SHP77 (cell line): ENCODE results near the gene PKDREJ.

Experiments
- DNase-seq, 2 experiments: peaks; one replicate each; lab custom pipeline; 2025; lab: John Stamatoyannopoulos, UW

PKDREJ gene

DNA sequence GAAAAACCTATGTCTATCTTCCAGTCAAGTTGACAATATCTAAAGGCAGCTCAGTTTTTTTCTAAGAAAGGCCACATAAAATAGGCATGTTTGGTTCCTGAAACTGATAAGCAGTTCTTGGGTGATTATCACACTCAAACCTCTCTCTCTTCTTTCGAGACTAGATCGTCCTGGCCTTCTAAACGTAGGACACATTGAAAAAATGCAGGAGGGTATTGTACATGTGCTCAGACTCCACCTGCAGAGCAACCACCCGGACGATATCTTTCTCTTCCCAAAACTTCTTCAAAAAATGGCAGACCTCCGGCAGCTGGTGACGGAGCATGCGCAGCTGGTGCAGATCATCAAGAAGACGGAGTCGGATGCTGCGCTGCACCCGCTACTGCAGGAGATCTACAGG is 28.2 kb downstream of the PKDREJ start:
- DNase-seq: no peak

DNA sequence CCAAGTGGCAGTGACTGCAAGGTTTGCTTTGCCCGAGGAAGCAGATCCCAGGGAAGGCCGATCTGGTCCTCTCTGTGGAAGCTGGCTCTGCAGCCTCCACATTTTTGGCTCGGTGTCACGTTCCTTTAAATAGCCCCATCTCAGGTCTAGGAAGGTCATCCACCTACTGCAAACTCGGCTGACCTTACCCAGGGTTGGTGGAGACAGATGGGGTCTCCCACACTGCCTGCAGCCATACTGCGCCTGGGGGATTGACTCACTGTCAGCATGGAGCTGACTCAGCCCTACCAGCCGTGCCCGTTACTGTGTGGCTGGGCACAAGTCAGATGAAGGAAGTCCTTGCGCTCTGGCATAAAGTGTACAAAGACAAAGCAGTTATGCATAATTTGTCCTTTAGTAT is 29.9 kb downstream of the PKDREJ start:
- peak in 1 of 2 experiments; percentile 14 for DNase-seq

DNA sequence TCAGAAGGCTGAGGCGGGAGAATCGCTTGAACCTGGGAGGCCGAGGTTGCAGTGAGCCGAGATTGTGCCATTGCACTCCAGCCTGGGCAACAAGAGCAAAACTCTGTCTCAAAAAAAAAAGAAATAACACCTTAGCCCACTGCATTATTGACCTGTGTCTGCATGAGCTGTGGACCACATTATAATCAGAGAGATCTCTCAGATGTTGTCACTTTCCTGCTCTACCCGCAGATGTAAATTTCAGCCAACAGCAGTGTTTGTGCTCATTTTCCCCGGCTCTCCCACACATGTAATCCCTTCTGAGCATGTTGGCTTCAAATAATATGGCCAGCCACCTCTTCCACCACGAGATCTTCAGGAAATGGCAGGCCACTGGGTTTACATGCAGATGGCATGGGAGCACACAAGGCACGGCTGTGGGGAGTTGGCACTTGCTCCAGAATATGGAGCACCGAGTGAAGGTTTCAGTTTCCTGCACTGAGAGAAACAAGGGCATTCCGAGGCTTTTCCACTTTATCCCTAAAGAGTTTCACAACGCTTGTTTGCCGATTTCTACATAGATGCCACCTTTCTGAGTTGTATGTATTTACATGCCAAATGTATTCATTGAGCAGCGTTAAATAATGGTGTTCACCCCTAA is 32.8 kb downstream of the PKDREJ start:
- DNase-seq: no peak

DNA sequence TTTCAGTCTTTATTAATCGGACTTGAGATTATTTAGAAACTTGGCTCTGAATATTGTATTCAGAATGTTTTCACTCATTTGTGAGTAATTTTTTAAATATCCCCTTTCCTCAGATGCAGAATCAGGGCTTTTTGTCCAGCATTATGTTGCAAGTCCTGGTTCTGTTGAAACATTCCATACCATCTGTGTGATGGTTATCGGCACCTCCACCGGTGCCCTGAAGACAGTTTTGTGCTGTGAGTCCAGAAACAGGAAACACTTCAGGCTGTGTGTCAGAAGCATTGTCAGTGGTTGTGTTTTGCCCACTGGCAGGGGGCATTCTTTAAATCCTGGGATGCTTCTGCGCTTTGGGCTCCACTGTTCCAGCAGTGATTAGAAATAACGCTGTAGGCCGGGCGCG is 33.4 kb downstream of the PKDREJ start:
- DNase-seq: no peak

DNA sequence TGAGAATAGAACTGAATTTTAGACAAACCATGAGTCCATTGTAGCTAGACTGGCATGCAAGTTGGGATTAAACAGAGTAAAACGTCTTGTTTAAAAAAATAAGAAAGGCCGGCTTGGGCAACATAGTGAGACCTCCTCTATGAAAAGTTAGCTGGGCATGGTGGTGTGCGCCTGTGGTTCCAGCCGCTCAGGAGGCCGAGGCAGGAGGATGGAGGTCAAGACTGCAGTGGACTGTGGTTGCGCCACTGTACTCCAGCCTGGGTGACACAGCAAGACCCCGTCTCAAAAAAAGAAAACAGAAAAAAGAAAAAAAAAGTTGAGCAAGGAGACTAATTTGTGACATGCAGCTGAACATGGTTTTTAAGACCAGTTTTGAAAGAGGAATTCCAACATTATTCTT is 36.6 kb downstream of the PKDREJ start:
- no peak for DNase-seq

DNA sequence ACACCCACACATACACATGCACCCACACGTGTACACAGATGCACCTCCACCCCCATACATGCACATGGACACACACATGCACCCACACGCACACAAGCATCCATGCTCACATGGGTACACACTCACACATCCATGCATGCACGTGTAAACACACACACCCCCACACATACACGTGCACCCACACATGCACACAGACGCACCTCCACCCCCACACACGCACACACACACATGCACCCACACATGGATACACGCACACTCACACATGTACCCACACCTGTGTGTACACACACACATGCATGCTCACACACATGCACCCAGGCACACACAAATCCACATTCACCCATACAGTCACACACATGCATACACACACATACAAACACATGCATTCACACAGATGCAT is 37.5 kb downstream of the PKDREJ start:
- no peak for DNase-seq

DNA sequence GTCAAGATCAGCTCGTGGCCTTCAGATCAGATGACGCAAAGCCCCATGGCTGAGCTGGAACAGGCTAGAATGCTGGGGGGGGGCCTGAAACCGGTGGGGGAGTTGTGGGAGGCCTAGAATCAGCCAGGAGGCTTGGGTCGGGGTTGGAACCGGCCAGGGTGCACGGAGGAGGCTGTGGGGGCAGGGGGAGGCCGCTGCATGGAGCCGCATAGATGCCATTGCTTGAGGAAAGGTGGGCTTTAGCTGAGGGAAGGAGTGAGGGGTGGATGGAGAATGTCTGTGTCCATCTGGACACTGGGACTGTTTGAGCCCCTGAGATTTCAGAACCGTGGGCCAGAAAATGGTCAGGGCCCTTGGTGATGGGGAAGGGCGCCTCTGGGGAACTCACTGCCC is 38.2 kb downstream of the PKDREJ start:
- no peak for DNase-seq

DNA sequence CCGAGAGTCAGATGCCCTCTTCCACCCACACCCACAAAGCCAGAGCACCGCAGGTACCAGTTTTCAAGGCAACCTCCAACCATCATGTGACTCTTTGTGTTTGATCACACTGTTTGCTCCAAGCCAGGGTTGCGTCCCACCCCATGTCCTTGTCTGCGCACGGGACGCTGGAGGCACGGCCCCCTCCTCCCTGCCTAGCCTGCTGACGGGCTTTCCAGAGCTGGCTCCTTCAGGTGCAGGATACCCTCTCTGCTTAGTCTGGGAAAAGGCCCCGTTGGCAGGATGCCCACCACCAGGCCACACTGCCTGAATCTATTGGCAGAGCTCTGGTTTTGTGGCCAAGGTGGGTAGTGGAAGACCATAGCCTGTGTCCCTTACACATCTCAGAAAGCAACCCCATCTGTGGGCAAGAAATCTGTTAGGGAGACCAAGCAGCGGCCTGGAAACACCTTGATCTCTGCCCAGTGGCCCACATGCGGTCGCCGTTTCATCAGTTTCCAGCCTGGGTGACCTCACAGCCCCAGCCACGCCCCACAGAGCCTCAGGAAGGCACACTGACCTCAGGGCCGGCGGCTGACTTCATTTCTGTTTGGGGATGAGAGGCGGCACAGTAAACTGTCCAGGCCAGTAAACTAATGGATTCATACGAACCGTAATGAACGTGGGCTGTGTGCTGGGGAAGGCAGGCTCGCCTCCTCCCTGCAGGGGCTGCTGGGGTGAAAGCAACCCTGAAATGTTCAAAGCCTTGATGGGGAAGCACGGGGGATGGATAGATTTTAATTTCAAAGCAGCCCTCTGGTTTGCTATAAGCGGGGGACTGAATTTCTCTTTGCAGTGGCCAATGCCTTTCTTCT is 38.9 kb downstream of the PKDREJ start:
- DNase-seq: no peak

DNA sequence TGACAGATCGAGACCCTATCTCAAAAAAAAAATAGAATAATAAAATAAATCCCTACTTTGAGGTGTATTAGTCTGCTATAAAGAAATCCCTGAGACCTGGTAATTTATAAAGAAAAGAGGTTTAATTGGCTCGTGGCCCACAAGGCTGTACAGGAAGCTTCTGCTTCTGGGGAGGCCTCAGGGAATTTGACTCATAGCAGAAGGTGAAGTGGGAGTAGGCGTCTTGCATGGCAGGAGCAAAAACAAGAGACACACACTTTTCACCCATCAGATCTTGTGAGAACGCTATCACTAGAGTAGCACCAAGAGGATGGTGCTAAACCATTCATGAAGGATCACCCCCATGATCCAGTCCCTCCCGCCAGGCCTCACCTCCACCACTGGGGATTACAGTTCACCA is 42.2 kb downstream of the PKDREJ start:
- no peak for DNase-seq

DNA sequence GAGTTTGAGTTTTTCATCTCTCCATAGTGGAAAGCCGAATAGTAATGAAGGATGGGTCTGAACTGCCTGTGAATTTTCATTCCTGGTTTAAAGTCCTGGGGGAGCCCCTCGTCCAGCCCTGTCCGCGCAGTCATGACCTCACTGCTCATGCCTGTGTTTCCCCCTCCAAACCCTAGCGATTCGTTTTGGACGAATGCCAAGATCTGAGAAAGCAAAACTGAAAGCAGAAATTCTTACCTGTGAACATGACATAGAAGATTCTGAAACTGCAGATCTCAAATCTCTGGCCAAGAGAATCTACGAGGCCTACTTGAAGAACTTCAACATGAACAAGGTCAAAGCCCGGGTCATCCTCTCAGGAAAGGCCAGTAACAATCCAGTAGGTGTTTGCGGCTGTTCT is 43.5 kb downstream of the PKDREJ start:
- DNase-seq: peak in 1 of 2 experiments; percentile 57

DNA sequence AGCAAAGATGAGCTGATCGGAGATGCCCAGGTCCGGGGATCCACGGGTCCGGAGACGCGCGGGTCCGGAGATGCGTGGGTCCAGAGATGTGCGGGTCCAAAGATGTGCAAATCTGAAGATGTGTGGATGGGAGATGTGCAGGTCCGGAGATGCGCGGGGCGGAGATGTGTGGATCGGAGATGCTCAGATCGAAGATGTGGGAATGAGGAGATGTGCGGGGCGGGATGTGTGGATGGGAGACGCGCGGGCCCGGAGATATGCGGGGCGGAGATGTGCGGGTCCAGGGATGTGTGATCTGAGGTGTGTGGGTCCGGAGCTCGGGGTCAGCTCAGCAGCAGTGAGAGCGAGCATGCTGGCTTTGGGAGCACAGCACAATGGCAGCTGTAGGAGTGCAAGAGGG is 48.5 kb downstream of the PKDREJ start:
- no peak for DNase-seq

DNA sequence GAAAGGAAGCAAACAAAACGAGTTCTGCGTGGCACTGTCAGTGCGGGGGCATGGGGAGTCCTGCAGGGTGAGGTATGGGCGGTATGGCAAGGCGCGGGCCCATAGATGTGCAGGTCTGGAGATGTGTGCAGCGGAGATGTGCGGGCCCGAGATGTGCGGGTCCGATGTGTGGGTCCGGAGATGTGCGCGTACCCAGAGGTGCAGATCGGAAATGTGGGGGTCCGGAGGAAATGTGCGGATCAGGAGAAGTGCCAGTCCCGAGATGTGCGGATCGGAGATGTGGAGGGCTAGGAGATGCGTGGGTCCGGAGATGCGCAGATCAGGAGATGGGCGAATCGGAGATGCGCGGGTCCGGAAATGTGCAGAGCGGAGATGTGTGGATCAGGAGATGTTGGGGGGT is 49.0 kb downstream of the PKDREJ start:
- no peak for DNase-seq

DNA sequence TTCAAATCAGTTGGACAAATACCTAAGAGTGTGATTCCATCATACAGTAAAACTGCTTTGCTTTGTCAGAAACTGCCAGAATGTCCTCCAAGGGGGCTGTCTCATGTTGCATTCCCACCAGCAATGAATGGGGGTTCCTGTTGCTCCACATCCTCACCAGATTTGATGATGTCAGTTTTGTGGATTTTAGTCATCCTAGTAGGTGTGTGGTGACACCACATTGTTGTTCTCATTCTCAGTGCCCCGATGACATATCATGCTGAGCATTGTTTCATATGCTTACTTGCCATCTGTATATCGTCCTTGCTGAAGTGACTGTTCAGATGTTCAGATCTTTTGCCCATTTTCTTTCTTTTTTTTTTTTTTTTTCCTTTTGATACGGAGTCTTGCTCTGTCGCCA is 50.1 kb downstream of the PKDREJ start:
- DNase-seq: no peak

DNA sequence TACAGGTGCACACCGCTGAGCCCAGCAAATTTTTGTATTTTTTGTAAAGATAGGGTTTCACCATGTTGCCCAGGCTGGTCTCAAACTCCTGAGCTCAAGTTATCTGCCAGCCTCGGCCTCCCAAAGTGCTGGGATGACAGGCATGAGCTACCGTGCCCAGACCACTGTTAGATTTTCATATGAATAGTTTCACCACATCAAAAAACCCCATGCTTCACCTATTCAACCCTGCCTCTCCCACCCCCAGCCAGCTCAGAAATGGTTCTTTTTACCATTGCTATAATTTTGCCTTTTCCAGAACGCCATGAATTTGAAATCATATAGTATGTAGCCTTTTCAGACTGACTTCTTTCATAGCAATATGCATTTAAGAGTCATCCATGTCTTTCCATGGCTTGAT is 50.9 kb downstream of the PKDREJ start:
- no peak for DNase-seq

DNA sequence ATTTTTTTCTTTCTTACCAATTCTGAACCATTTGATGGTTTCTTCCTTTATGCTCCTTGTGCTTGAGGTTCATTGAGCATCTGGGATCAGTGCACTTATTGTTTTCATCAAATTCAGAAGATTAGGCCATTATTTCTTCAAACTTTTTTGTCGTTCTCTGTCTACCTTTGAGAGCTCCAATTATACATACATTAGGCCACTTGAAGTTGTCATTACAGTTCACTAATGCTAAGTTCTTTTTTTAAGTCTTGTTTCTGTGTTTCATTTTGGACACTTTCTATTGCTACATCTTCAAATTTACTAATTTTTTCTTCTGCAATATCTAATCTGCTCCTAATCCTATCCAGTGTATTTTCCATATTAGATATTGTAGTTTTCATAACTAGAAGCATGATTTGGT is 53.9 kb downstream of the PKDREJ start:
- DNase-seq: no peak
